Measurements from ENCODE around the gene ESYT3.
"Not testable (repeated sequence)": the region's sequence is repeated elsewhere in the genome, so short reads cannot be mapped to it uniquely, and the experiment has no call there.

The ESYT3 gene

DNA sequence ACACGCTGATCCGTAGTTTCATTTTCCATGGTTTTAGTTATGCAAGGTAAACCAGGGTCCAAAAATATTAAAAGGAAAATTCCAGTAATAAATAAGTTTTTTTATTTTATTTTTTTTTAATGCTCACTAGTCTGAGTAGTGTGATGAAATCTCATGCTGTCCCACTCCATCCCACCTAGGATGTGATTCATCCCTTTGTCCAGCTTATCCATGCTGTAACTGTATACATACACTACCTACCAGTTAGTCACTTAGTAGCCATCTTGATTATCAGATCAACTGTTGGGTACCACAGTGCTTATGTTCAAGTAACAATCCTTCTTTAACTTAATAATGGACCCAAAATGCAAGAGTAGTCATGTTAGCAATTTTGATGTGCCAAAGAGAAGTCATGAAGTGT, 75.2 kb downstream of the ESYT3 start:
- Histone ChIP-seq H3K27me3 (ENCODE audit: insufficient read depth, low read length) (no peaks in the 10 kb centered on the region), H4K20me1 (ENCODE audit: insufficient read depth, low read length) (no peaks in the 10 kb centered on the region), H3K27ac (ENCODE audit: low read depth, low read length, poor library complexity, severe bottlenecking) (no peak overlapping the region), H3K4me2 (ENCODE audit: low read length) (no peak overlapping the region), H3K4me1 (ENCODE audit: insufficient read depth, low read length, severe bottlenecking) (no peaks in the 10 kb centered on the region), H3K9ac (ENCODE audit: low read length) (no peak overlapping the region), H2AFZ (ENCODE audit: low read length) (no peak overlapping the region), H3F3A (ENCODE audit: insufficient read depth, low read length) (no peaks in the 10 kb centered on the region), H3K36me3 (ENCODE audit: insufficient read depth, low read length) (no peaks in the 10 kb centered on the region), H3K9me3 (ENCODE audit: low read length) (no peaks in the 10 kb centered on the region), H3K4me3 (ENCODE audit: low read depth, low read length, poor library complexity, severe bottlenecking) (no peak overlapping the region), H3K9me2 (ENCODE audit: low read depth, low read length) (no peaks in the 10 kb centered on the region), H3K79me2 (ENCODE audit: insufficient read depth, low read length) (no peaks in the 10 kb centered on the region)
- no peak for TF ChIP-seq EZH2 (IDR thresholded peaks at IDR 0.05; ENCODE audit: borderline replicate concordance, low read length)
- no peak for TF ChIP-seq CTCF (IDR thresholded peaks at IDR 0.05; ENCODE audit: low read length)

DNA sequence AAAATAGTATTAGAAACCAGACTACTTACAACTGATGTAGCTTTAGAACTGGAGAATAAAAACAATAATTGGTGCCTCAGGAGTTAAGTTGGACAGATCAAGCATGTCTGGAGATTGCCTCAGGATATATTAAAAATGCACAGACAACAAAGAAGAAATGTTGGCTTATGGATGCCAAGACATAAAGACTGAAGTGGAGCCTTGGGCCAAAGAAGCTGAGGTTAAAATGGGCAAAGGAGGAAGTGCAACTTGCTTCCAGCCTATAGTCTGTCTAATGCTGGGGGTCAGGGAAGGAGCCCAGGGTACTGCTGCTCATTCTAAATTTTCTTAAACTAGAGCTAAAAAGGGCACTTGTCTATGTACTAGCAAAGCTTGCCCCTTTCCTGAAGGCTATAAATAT, 77.5 kb downstream of the ESYT3 start:
- H3K9me2 ChIP-seq (ENCODE audit: low read depth, low read length) = no peaks in the 10 kb centered on the region
- H3K4me3 ChIP-seq (ENCODE audit: low read depth, low read length, poor library complexity, severe bottlenecking) = no peak overlapping the region
- TF ChIP-seq EZH2 (IDR thresholded peaks at IDR 0.05; ENCODE audit: borderline replicate concordance, low read length) (no peak), CTCF (IDR thresholded peaks at IDR 0.05; ENCODE audit: low read length) (no peak)
- no peaks in the 10 kb centered on the region for H3K4me1 ChIP-seq (ENCODE audit: insufficient read depth, low read length, severe bottlenecking)
- H3K27me3 ChIP-seq (ENCODE audit: insufficient read depth, low read length) = no peaks in the 10 kb centered on the region
- no peaks in the 10 kb centered on the region for H3K36me3 ChIP-seq (ENCODE audit: insufficient read depth, low read length)
- H3K27ac ChIP-seq (ENCODE audit: low read depth, low read length, poor library complexity, severe bottlenecking) = no peak overlapping the region
- no peaks in the 10 kb centered on the region for H4K20me1 ChIP-seq (ENCODE audit: insufficient read depth, low read length)
- no peak overlapping the region for H3K4me2 ChIP-seq (ENCODE audit: low read length)
- H3K79me2 ChIP-seq (ENCODE audit: insufficient read depth, low read length) = no peaks in the 10 kb centered on the region
- no peak overlapping the region for H2AFZ ChIP-seq (ENCODE audit: low read length)
- H3K9me3 ChIP-seq (ENCODE audit: low read length) = 0 out of 2 replicates have a peak, but pooled peaks cover 2% of the 10 kb centered on the region
- H3K9ac ChIP-seq (ENCODE audit: low read length) = no peak overlapping the region
- H3F3A ChIP-seq (ENCODE audit: insufficient read depth, low read length) = no peaks in the 10 kb centered on the region

- H3K79me2 ChIP-seq (ENCODE audit: insufficient read depth, low read length) = no peaks in the 10 kb centered on the region
- H3K27ac ChIP-seq (ENCODE audit: low read depth, low read length, poor library complexity, severe bottlenecking) = no peak overlapping the region
- TF ChIP-seq EZH2 (IDR thresholded peaks at IDR 0.05; ENCODE audit: borderline replicate concordance, low read length) (no peak), CTCF (IDR thresholded peaks at IDR 0.05; ENCODE audit: low read length) (no peak)
- H3K9me2 ChIP-seq (ENCODE audit: low read depth, low read length) = no peaks in the 10 kb centered on the region
- no peaks in the 10 kb centered on the region for H3F3A ChIP-seq (ENCODE audit: insufficient read depth, low read length)
- H3K9me3 ChIP-seq (ENCODE audit: low read length) = peaks cover 5% of the 10 kb centered on the region; the same call in 1 of the 2 replicates
- H3K4me2 ChIP-seq (ENCODE audit: low read length) = no peak overlapping the region
- no peak overlapping the region for H3K4me3 ChIP-seq (ENCODE audit: low read depth, low read length, poor library complexity, severe bottlenecking)
- no peak overlapping the region for H2AFZ ChIP-seq (ENCODE audit: low read length)
- H3K36me3 ChIP-seq (ENCODE audit: insufficient read depth, low read length) = peaks cover 4% of the 10 kb centered on the region; the same call in 1 of the 2 replicates
- no peaks in the 10 kb centered on the region for H3K4me1 ChIP-seq (ENCODE audit: insufficient read depth, low read length, severe bottlenecking)
- no peak overlapping the region for H3K9ac ChIP-seq (ENCODE audit: low read length)
- no peaks in the 10 kb centered on the region for H3K27me3 ChIP-seq (ENCODE audit: insufficient read depth, low read length)
- H4K20me1 ChIP-seq (ENCODE audit: insufficient read depth, low read length) = no peaks in the 10 kb centered on the region
Observed at GRCh38 chr3:138513090-138513843, 78.9 kb downstream of the ESYT3 start.

- H3F3A ChIP-seq (ENCODE audit: insufficient read depth, low read length); H3K9me3 ChIP-seq (ENCODE audit: low read length); H3K9me2 ChIP-seq (ENCODE audit: low read depth, low read length); H4K20me1 ChIP-seq (ENCODE audit: insufficient read depth, low read length); H3K4me2 ChIP-seq (ENCODE audit: low read length); H3K9ac ChIP-seq (ENCODE audit: low read length); H3K36me3 ChIP-seq (ENCODE audit: insufficient read depth, low read length); H3K27ac ChIP-seq (ENCODE audit: low read depth, low read length, poor library complexity, severe bottlenecking); H3K4me1 ChIP-seq (ENCODE audit: insufficient read depth, low read length, severe bottlenecking); H3K27me3 ChIP-seq (ENCODE audit: insufficient read depth, low read length); H2AFZ ChIP-seq (ENCODE audit: low read length); H3K4me3 ChIP-seq (ENCODE audit: low read depth, low read length, poor library complexity, severe bottlenecking); H3K79me2 ChIP-seq (ENCODE audit: insufficient read depth, low read length): not testable (repeated sequence)
Observed at GRCh38 chr3:138521445-138521844, 87.0 kb downstream of the ESYT3 start.

All from OCI-LY1 (cell line).